CD4-positive, alpha-beta T cell (primary cell): ENCODE results near the gene MIOX. TPM values are rescaled to one million over a fixed set of nuclear protein-coding genes. Genes with fewer than 3 reads are reported as not detected.

Source experiments
- ATAC-seq: fragments of 200-7000 bp; cut with Tn5 transposase; one replicate; pipeline ENCODE4 v1.10.0; 2022; ENCODE audit warnings: mild to moderate bottlenecking; ENCODE audit not compliant: poor library complexity
- CTCF ChIA-PET: fragments of 350-600 bp; sonication (Branson Sonifier 250); formaldehyde crosslinking; loops from one replicate; lab custom pipeline; 2021; ENCODE audit warnings: antibody characterized with exemption, inconsistent platforms; lab: Charles Lee
- POLR2A ChIA-PET: fragments of 350-600 bp; sonication (Branson Sonifier 250); formaldehyde crosslinking; loops from one replicate; lab custom pipeline; 2021; ENCODE audit warnings: antibody characterized with exemption, inconsistent platforms; lab: Charles Lee
- DNase-seq, 14 experiments: peaks; one replicate each; pipeline ENCODE4 v3.0.0-alpha.2; 2013 to 2020; ENCODE audit warnings: mixed read lengths in 2 of 14
- H3K27ac ChIP-seq, 2 donors: one replicate each; pipeline versions ENCODE4 v1.5.1 to v1.7.0; 2013; ENCODE audit warnings: low read length in 2 of 2, low read depth in 1 of 2, mild to moderate bottlenecking in 1 of 2
- H3K27me3 ChIP-seq, 2 experiments: 1 replicate in 1 of 2; 2 replicates in 1 of 2; pipeline versions ENCODE4 v1.6.1 to v1.7.0; 2013; ENCODE audit warnings: low read length in 2 of 2, control low read depth in 1 of 2, mild to moderate bottlenecking in 1 of 2, moderate library complexity in 1 of 2; ENCODE audit not compliant: insufficient read depth in 2 of 2, control insufficient read depth in 1 of 2
- H3K36me3 ChIP-seq: one replicate; pipeline ENCODE4 v1.6.1; 2013; ENCODE audit warnings: low read length, control low read depth; ENCODE audit not compliant: insufficient read depth
- H3K4me1 ChIP-seq: one replicate; pipeline ENCODE4 v1.6.1; 2013; ENCODE audit warnings: low read length, control low read depth; ENCODE audit not compliant: insufficient read depth
- H3K4me3 ChIP-seq: one replicate; pipeline ENCODE4 v1.5.1; 2013; ENCODE audit warnings: mild to moderate bottlenecking, low read length, moderate library complexity
- H3K9me3 ChIP-seq, 2 experiments: 1 replicate in 1 of 2; 2 replicates in 1 of 2; pipeline versions ENCODE4 v1.6.1 to v1.7.0; 2013; ENCODE audit warnings: low read length in 2 of 2, mild to moderate bottlenecking in 2 of 2, control low read depth in 1 of 2, moderate library complexity in 1 of 2; ENCODE audit not compliant: control insufficient read depth in 1 of 2, insufficient read depth in 1 of 2
- H3K27ac Mint-ChIP-seq: one replicate; pipeline ENCODE4 v1.8.0; 2020; ENCODE audit warnings: mixed read lengths
- H3K27me3 Mint-ChIP-seq: one replicate; pipeline ENCODE4 v1.8.0; 2021; ENCODE audit warnings: mixed read lengths
- H3K36me3 Mint-ChIP-seq: one replicate; pipeline ENCODE4 v1.8.0; 2021; ENCODE audit warnings: low read depth, mixed read lengths
- H3K4me1 Mint-ChIP-seq: one replicate; pipeline ENCODE4 v1.8.0; 2021; ENCODE audit warnings: low read depth, mixed read lengths
- H3K4me3 Mint-ChIP-seq: one replicate; pipeline ENCODE4 v1.8.0; 2020; ENCODE audit warnings: mild to moderate bottlenecking, mixed read lengths
- H3K9me3 Mint-ChIP-seq: one replicate; pipeline ENCODE4 v1.8.0; 2020; ENCODE audit warnings: mixed read lengths
- intact Hi-C, 2 experiments: fragments of 100-400 bp; cut with DNase I in 1 of 2; cut with micrococcal nuclease in 1 of 2; formaldehyde crosslinking; loops; one replicate each; pipeline versions ENCODE4 v1.15.1 to v1.9.0; 2023 to 2025; cut with DNase I, micrococcal nuclease
- total RNA-seq, 174 experiments: library from RNA in 2 of 174; stranded (reverse) in 2 of 174; gene quantifications; one replicate each; pipeline ENCODE4 v1.2.3 and lab custom pipeline; 2021 to 2026
- TF ChIP-seq, protein P1 (sequence below): fragments of 200-600 bp; IDR thresholded peaks from one replicate; pipeline ENCODE4 v1.8.0; 2022; ENCODE audit warnings: antibody characterized with exemption, mild to moderate bottlenecking

The MIOX gene
- total RNA-seq, 2 experiments from 2014 or later: not detected

DNA sequence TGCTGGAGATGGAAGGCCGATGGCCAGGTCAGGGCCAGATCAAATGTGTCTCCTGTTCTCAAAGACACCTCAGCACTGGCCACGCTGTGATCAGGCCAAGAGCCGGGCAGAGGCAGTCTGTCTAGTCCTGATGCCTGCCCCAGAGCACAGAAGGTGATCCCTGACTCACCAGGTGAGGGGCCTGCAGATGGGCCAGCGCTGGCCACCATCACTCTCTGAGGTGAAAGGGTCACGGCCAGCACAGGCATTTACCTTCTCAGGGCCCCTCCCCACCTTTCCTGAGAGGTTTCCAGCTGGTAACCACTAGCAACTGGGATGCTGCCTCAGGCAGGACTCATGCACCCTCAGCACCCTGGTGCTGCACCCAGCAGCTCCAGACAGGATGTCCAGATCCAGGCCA is 14.7 kb upstream of the MIOX start:
- Histone ChIP-seq H3K27me3 (no peaks in the 10 kb centered on the region), H3K9me3 (no peaks in the 10 kb centered on the region), H3K27ac (peak overlapping the region; percentile 74 to 94), H3K4me3 (peak overlapping the region; percentile 2), H3K4me1 (peaks cover 78% of the 10 kb centered on the region), H3K36me3 (peaks cover 26% of the 10 kb centered on the region)
- POLR2A ChIA-PET: interaction anchor here (1.5 to 2.7 kb wide), 3 partner anchors 26 to 150 kb away, joined by 4 to 11 read pairs (median 9); partner anchors contain the start of gene SCO2
- TF ChIP-seq, protein P1, sequence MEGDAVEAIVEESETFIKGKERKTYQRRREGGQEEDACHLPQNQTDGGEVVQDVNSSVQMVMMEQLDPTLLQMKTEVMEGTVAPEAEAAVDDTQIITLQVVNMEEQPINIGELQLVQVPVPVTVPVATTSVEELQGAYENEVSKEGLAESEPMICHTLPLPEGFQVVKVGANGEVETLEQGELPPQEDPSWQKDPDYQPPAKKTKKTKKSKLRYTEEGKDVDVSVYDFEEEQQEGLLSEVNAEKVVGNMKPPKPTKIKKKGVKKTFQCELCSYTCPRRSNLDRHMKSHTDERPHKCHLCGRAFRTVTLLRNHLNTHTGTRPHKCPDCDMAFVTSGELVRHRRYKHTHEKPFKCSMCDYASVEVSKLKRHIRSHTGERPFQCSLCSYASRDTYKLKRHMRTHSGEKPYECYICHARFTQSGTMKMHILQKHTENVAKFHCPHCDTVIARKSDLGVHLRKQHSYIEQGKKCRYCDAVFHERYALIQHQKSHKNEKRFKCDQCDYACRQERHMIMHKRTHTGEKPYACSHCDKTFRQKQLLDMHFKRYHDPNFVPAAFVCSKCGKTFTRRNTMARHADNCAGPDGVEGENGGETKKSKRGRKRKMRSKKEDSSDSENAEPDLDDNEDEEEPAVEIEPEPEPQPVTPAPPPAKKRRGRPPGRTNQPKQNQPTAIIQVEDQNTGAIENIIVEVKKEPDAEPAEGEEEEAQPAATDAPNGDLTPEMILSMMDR: no peak
- H3K4me1 Mint-ChIP-seq: peaks cover 62% of the 10 kb centered on the region
- peaks cover 30% of the 10 kb centered on the region for H3K36me3 Mint-ChIP-seq
- CTCF ChIA-PET: interaction anchor here (2.0 kb wide), 1 partner anchor 26 kb away, joined by 5 read pairs; no protein-coding TSS in a partner anchor
- no peaks in the 10 kb centered on the region for H3K9me3 Mint-ChIP-seq
- ATAC-seq (no peak), DNase-seq (no peak)
- H3K27ac Mint-ChIP-seq: peak overlapping the region; percentile 94
- intact Hi-C loops: loop anchor here in 1 of 2 experiments (5.0 kb wide), 2 partner anchors 35 to 55 kb away; partner anchors contain the start of genes LMF2, NCAPH2 and SCO2
- H3K4me3 Mint-ChIP-seq: peak overlapping the region; percentile 92
- H3K27me3 Mint-ChIP-seq: no peaks in the 10 kb centered on the region

DNA sequence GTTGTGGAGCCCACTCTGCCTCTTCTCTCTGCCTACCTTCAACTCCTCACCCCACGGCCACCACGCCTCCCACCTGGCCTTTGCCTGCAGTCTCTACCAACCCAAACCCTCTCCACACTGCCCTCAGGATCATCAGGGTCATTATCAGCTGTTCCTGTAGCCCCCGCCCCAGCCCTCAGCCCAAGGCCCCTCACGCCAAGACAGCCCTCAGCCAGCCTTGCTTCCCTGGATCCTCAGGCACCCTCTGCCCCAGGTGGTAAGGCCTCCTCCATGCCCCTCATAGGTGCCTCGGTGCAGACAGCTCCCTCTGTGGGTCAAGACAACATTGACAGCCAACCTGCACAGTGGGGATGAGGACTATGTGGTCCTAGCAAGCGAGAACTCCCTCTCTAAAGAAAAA is 13.6 kb upstream of the MIOX start:
- Mint-ChIP-seq H3K36me3 (peaks cover 28% of the 10 kb centered on the region), H3K27ac (peak overlapping the region; percentile 94), H3K4me1 (peaks cover 61% of the 10 kb centered on the region), H3K9me3 (no peaks in the 10 kb centered on the region), H3K27me3 (no peaks in the 10 kb centered on the region), H3K4me3 (peak overlapping the region; percentile 92)
- H3K4me1 ChIP-seq: peaks cover 69% of the 10 kb centered on the region
- peak overlapping the region; percentile 80 for H3K4me3 ChIP-seq
- H3K27ac ChIP-seq: peak overlapping the region; percentile 74 to 94
- TF ChIP-seq, protein P1: no peak
- H3K27me3 ChIP-seq: no peaks in the 10 kb centered on the region
- ChIA-PET POLR2A (interaction anchor here (1.0 to 2.7 kb wide), 4 partner anchors 25 to 148 kb away, joined by 4 to 11 read pairs (median 6); partner anchors contain the start of genes LMF2, NCAPH2 and SCO2), CTCF (interaction anchor here (0.5 to 2.0 kb wide), 8 partner anchors 23 to 221 kb away, joined by 3 to 16 read pairs (median 4); partner anchors contain the start of genes KLHDC7B, LMF2, NCAPH2 and SCO2)
- no peaks in the 10 kb centered on the region for H3K9me3 ChIP-seq
- peaks cover 15% of the 10 kb centered on the region for H3K36me3 ChIP-seq
- intact Hi-C loops: loop anchor here in 1 of 2 experiments (5.0 kb wide), 2 partner anchors 34 to 54 kb away; partner anchors contain the start of genes LMF2, NCAPH2 and SCO2
- no peak for ATAC-seq
- peak in 13 of 14 experiments; percentile 26 to 79 (median 46) for DNase-seq

DNA sequence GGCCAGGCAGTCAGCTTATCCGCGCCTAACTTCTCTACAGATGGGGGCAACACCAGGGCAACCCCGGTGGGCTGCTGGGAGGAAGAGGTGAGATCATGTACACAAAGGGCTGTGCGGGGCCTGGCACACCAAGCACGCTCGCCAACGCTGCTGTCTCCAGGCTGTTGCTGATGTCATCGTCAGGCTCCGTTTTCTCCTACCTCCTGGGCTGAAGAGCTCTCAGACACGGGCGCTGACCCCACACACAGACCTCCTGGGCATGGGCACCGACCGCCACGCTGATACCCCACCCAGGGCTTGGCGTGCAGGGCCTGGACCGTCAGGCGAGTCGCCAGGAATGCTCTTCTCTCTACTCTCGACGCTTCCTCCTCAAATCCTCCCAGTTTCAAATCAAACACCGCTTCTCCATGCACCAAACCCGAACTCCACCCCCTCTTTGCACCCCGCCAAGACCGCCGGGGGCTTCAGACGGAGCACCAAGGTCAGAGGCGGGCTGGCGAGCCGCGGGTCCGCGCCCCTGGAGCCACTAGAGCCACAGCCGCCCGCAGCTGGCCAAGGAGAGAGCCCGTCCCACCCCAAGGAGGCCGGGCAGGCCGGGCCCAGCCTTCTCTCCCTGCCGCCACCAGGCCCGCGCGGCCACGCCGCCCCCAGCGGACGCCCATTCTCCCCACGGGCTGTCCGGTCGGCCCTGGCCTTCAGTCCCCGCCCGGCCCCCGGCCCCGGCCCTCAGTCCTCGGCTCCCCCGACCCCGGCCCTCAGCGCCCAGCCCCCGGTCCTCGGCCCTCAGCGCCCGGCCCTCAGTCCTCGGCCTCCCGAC is 12.6 kb upstream of the MIOX start:
- Histone ChIP-seq H3K27me3 (no peaks in the 10 kb centered on the region), H3K36me3 (peaks cover 12% of the 10 kb centered on the region), H3K4me3 (peak overlapping the region; percentile 80), H3K27ac (peak overlapping the region; percentile 40 to 94), H3K4me1 (peaks cover 59% of the 10 kb centered on the region), H3K9me3 (no peaks in the 10 kb centered on the region)
- peaks cover 21% of the 10 kb centered on the region for H3K36me3 Mint-ChIP-seq
- intact Hi-C loops: loop anchor here in 1 of 2 experiments (5.0 kb wide), 2 partner anchors 33 to 53 kb away; partner anchors contain the start of genes LMF2, NCAPH2 and SCO2
- H3K4me3 Mint-ChIP-seq: peak overlapping the region; percentile 92
- peak in 5 of 14 experiments; percentile 19 to 47 (median 46) for DNase-seq
- H3K4me1 Mint-ChIP-seq: peaks cover 53% of the 10 kb centered on the region
- H3K9me3 Mint-ChIP-seq: no peaks in the 10 kb centered on the region
- ChIA-PET POLR2A (interaction anchor here (1.0 to 2.7 kb wide), 3 partner anchors 34 to 148 kb away, joined by 4 to 11 read pairs (median 9); partner anchors contain the start of genes LMF2, NCAPH2 and SCO2), CTCF (interaction anchor here (1.0 to 2.0 kb wide), 7 partner anchors 24 to 222 kb away, joined by 3 to 16 read pairs (median 4); partner anchors contain the start of genes KLHDC7B, LMF2, NCAPH2 and SCO2)
- TF ChIP-seq, protein P1: no peak
- peak overlapping the region; percentile 94 for H3K27ac Mint-ChIP-seq
- no peak for ATAC-seq
- H3K27me3 Mint-ChIP-seq: no peaks in the 10 kb centered on the region
